Upper lobe of left lung (tissue), 4 donors: ENCODE results near the gene USP36.

Source experiments
- CTCF ChIP-seq, 6 experiments: fragments of 450-650 bp in 4 of 6; fragments of 200-600 bp in 2 of 6; sonication (generic) in 2 of 6; IDR thresholded peaks; one replicate each; pipeline ENCODE4 v1.5.1; 2016 to 2019; ENCODE audit warnings: antibody characterized with exemption in 6 of 6
- POLR2A ChIP-seq, 4 donors: fragments of 450-650 bp; IDR thresholded peaks; one replicate each; pipeline ENCODE4 v1.5.1; 2016 to 2017; ENCODE audit warnings: antibody characterized with exemption in 4 of 4, mild to moderate bottlenecking in 2 of 4

- no peak for TF ChIP-seq POLR2A (IDR thresholded peaks at IDR 0.05)
- TF ChIP-seq CTCF (IDR thresholded peaks at IDR 0.05), result no peak
Measured at GRCh38 chr17:78806451-78806850, 34.2 kb downstream of the USP36 start.
